Esophagus muscularis mucosa (tissue), 3 donors: ENCODE data around the gene SNED1.

Experiments
- POLR2A ChIP-seq: fragments of 450-650 bp; IDR thresholded peaks from one replicate; pipeline ENCODE4 v1.6.1; 2017; ENCODE audit warnings: antibody characterized with exemption, moderate library complexity, mild to moderate bottlenecking, low read depth
- POLR2AphosphoS5 ChIP-seq, 2 donors: sonication (generic); formaldehyde crosslinking; IDR thresholded peaks; one replicate each; pipeline ENCODE4 v1.6.1; 2017; ENCODE audit warnings: antibody characterized with exemption in 2 of 2
- TF ChIP-seq, protein P1 (sequence below), 3 experiments: fragments of 200-600 bp in 2 of 3; fragments of 450-650 bp in 1 of 3; sonication (generic) in 2 of 3; IDR thresholded peaks; one replicate each; pipeline ENCODE4 v1.5.1; 2017 to 2019; ENCODE audit warnings: antibody characterized with exemption in 3 of 3, mild to moderate bottlenecking in 2 of 3, moderate library complexity in 1 of 3

DNA sequence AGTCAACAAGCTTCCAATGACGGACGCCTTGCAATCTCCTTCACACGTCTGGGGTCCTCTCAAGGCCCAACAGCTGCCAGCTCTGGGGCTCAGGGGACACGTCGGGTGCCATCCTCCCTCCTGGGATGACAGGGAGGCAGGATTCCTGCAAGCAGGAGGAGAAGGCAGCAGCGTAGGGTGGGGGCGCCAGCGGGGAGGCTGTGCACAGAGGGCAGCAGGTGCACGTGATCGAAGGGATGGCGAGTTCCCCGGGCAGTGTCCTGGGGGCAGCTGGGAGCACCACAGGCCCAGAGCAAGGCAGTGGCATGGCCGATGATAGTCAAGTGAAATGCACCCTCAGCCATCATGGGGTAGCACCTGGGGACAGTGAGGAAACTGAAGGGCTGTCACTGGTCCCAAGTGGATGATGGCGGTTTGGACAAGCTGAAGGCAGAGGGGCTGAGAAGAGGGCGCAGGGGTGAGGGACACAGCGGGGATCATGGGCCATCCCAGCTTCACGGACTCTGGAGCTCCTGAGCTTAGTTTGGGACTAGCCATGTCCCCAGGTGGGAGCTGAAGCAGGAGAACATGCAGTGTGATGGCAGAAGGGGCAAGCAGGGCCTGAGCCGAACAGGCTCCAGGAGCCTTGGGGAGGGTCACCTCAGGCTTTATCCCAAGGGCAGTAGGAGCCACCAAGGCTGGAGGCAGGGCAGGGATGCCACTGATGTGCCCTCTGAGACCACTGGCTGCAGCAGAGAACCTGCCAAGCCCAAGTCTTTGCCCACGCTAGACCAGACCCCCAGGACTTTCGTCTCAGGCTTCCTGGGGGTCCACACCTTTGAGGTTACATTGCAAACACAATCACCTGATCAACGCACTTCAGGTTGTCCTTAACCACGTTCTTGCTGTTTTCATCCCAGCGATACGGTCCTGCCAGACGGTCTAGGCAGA is 16.3 kb upstream of the SNED1 start:
- TF ChIP-seq POLR2A (no peak), POLR2AphosphoS5 (IDR thresholded peaks at IDR 0.05) (no peak)
- TF ChIP-seq, protein P1, sequence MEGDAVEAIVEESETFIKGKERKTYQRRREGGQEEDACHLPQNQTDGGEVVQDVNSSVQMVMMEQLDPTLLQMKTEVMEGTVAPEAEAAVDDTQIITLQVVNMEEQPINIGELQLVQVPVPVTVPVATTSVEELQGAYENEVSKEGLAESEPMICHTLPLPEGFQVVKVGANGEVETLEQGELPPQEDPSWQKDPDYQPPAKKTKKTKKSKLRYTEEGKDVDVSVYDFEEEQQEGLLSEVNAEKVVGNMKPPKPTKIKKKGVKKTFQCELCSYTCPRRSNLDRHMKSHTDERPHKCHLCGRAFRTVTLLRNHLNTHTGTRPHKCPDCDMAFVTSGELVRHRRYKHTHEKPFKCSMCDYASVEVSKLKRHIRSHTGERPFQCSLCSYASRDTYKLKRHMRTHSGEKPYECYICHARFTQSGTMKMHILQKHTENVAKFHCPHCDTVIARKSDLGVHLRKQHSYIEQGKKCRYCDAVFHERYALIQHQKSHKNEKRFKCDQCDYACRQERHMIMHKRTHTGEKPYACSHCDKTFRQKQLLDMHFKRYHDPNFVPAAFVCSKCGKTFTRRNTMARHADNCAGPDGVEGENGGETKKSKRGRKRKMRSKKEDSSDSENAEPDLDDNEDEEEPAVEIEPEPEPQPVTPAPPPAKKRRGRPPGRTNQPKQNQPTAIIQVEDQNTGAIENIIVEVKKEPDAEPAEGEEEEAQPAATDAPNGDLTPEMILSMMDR (IDR thresholded peaks at IDR 0.05), result no peak
